ENCODE measurements around the gene ABCA1.

ABCA1 gene

GRCh38 chr9:104746798-104747197 is 181.2 kb downstream of the ABCA1 start:
- no peak for FAIRE-seq

- FAIRE-seq = no peak
These were observed 181.7 kb downstream of the ABCA1 start for GRCh38 chr9:104746285-104746684.

DNA sequence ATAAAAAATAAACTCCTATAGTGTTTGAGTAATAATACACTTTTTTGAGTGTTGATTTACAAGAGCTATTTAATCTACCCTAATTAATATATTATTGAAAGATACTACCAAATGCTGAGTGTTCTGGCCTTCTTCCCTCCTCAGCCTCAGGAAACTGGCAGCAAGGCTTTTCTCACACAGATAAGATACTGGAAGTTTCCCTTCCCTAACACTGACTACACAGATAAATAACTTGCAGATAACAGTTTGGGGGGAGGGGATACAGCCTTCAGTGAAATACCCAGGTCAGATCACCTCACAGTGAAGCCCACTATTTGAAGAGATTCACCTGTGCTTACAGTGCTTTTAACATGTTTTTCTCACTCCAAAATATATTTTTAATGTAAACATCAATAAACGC is 182.1 kb downstream of the ABCA1 start:
- no peak for FAIRE-seq

- FAIRE-seq = peak; percentile 85
These were observed 184.5 kb downstream of the ABCA1 start for GRCh38 chr9:104743376-104743985.

- FAIRE-seq = no peak
These were observed 187.3 kb downstream of the ABCA1 start for GRCh38 chr9:104740621-104741020.

DNA sequence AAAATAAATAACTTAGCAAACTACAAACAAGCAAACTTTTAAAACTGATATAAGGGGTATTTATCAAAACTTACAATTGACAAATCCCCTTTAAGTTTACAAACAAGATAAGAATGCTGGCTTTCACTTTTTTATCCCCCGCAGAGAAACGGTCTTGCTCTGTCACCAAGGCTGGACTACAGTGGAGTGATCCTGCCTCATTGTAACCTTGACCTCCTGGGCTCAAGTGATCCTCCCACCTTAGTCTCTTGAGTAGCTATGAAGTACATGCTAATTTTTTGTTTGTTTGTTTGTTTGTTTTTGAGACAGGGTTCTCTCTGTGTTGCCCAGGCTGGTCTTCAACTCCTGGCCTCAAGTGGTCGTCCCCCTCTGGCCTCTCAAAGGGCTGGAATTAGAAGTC is 189.5 kb downstream of the ABCA1 start:
- FAIRE-seq = no peak
